Right lobe of liver (tissue), 6 donors: Measurements from ENCODE around the gene YEATS4. TPM values are rescaled to one million over a fixed set of nuclear protein-coding genes. Genes with fewer than 3 reads are reported as not detected.

Experiments
- ATAC-seq, 4 donors: fragments of 200-7000 bp; cut with Tn5 transposase; one replicate each; pipeline ENCODE4 v1.9.1; 2020; ENCODE audit warnings: mild to moderate bottlenecking in 4 of 4, moderate library complexity in 4 of 4
- DNase-seq, 3 donors: peaks; one replicate each; pipeline ENCODE4 v3.0.0-alpha.2; 2020
- H3K27ac ChIP-seq, 3 donors: fragments of 200-600 bp; one replicate each; pipeline ENCODE4 v1.8.0; 2022
- H3K27me3 ChIP-seq, 2 donors: fragments of 200-600 bp; one replicate each; pipeline ENCODE4 v1.8.0; 2022
- H3K36me3 ChIP-seq, 4 donors: fragments of 200-600 bp; sonication (generic) in 1 of 4; one replicate each; pipeline versions ENCODE4 v1.5.1 to v1.8.0; 2017 to 2022; ENCODE audit warnings: control low read depth in 1 of 4
- H3K4me1 ChIP-seq, 4 donors: fragments of 200-600 bp; sonication (generic) in 1 of 4; one replicate each; pipeline versions ENCODE4 v1.5.1 to v1.8.0; 2017 to 2022; ENCODE audit warnings: control low read depth in 1 of 4
- H3K4me3 ChIP-seq, 3 donors: fragments of 200-600 bp; one replicate each; pipeline ENCODE4 v1.8.0; 2022
- H3K9me3 ChIP-seq, 4 donors: fragments of 200-600 bp; sonication (generic) in 1 of 4; one replicate each; pipeline versions ENCODE4 v1.5.1 to v1.8.0; 2017 to 2022; ENCODE audit warnings: control low read depth in 1 of 4
- CTCF ChIP-seq, 4 donors: fragments of 200-600 bp in 3 of 4; fragments of 450-650 bp in 1 of 4; IDR thresholded peaks; one replicate each; pipeline versions ENCODE4 v1.5.1 to v1.8.0; 2016 to 2022; ENCODE audit warnings: antibody characterized with exemption in 4 of 4, mild to moderate bottlenecking in 2 of 4
- POLR2A ChIP-seq: fragments of 450-650 bp; IDR thresholded peaks from one replicate; pipeline ENCODE4 v1.6.1; 2017; ENCODE audit warnings: antibody characterized with exemption, mild to moderate bottlenecking
- WGBS: methylation state at CpG from one replicate; pipeline ENCODE4 v1.1.6; 2018; ENCODE audit warnings: low coverage, low lambda C conversion rate; ENCODE audit not compliant: insufficient coverage; ENCODE audit errors: missing lambda C conversion rate; 5-methylcytosine and 5-hydroxymethylcytosine counted together
- intact Hi-C, 2 donors: fragments of 100-400 bp; cut with DNase I; formaldehyde crosslinking; loops; one replicate each; pipeline versions ENCODE4 v1.11.2 to v1.14.1; 2022
- total RNA-seq, 6 experiments: library from RNA; depleted of rRNA in 2 of 6; stranded (reverse); fragments of >200 nt in 2 of 6; fragmentation: NEBNext Ultra II Directional in 3 of 6; extraction: Animal tissue kit (Norgen Biotek cat#: 25700) in 3 of 6; gene quantifications; one replicate each; pipeline versions ENCODE4 v1.1.0 to v1.2.4, GENCODE V29; 2016 to 2023
- donor health status: DM: no; HTN: yes; CAD: no.
- donor health status: DM: no; HTN: no; CAD: no.
- donor health status: DM: no; HTN: no; CAD: no.
- donor health status: DM: no; HTN: yes; CAD: no.
- donor health status: DM: no; HTN: yes; CAD: no.

Gene YEATS4
- total RNA-seq, 6 experiments from 2014 or later: 2.9 to 17.3 (median 5.8) TPM

DNA sequence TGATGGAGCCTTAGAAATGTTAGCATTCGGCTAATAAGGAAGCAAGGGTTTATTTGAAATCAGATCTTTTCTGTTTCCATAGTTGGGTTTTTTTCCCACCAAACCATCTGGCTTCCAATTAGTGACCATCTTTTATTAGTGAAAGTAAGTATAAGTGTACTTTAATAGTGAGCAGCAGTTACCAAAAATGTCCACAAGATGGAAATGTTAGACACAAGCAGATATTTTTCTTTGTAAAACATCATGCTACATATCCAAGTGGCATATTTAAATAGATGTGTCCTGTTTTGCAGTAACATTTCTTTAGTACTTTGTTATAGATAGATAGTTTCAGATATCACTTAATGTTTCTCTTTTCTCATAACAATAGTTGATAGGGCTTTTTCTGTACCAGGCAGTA, 28.8 kb downstream of the YEATS4 start:
- no peak overlapping the region for H3K27ac ChIP-seq
- no peaks in the 10 kb centered on the region for H3K36me3 ChIP-seq
- no peaks in the 10 kb centered on the region for H3K4me1 ChIP-seq
- no peaks in the 10 kb centered on the region for H3K9me3 ChIP-seq
- peak; percentile 61 to 78 (median 64) for ATAC-seq
- DNase-seq: no peak
- WGBS: 64% methylated on average over 1 of the region's 1 CpG
- no peaks in the 10 kb centered on the region for H3K27me3 ChIP-seq
- TF ChIP-seq POLR2A (no peak), CTCF (IDR thresholded peaks at IDR 0.05) (peak; percentile 55 to 66 (median 61))
- intact Hi-C loops: no loop called here
- no peak overlapping the region for H3K4me3 ChIP-seq

DNA sequence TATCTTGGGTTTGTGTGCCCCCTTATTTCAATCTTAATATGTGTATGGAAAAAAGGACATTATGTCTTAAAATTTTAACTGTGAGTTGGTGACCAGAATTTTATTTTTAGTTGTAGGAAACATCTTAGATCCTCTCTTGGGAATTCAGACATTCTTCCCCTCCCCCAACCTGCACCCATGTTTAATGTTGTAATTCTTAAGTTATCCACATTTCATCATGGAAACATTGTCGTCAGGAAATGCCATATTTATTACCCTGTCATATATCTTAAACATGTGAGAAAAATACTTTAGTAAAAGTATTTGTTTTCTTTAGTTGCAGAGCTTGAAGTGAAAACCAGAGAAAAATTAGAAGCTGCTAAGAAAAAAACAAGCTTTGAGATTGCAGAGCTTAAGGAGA, 30.3 kb downstream of the YEATS4 start:
- DNase-seq (no peak), ATAC-seq (no peak)
- Histone ChIP-seq H3K9me3 (no peaks in the 10 kb centered on the region), H3K27me3 (no peaks in the 10 kb centered on the region), H3K4me3 (no peak overlapping the region), H3K36me3 (no peaks in the 10 kb centered on the region), H3K4me1 (no peaks in the 10 kb centered on the region), H3K27ac (no peak overlapping the region)
- intact Hi-C loops: no loop called here
- WGBS: 44% methylated on average over 1 of the region's 1 CpG
- TF ChIP-seq POLR2A: no peak
- no peak for TF ChIP-seq CTCF (IDR thresholded peaks at IDR 0.05)

DNA sequence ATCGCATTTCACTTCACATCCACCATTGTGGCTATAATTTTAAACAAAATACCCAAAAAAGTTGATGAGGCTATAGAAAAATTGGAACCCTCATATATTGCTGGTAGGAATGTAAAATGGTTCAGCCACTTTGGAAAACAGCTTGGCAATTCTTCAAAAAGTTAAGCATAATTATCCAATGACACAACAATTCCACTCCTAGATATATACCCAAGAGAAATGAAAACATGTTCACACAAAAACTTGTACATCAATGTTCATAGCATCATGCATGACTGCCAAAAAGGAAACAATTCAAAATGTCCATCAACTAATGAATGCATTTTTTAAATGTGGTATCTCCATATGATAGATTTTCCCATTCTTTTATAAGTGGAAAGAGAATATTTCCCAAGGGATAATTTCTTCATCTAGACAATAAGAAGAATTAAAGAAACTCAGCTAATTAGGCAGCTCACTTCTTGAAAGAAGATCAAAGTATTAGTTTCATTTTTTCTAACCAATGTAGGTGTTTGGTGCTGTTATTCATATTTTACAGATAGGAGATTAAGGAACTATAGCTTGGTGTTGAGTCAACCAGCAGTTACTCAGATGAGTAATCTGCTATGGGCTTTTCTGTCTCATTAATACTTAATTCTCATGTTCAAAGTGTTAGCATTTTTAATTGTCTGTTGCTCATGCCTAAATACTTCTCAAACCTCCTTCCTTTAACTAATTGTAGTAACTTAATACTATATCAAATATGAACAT, 32.8 kb downstream of the YEATS4 start:
- DNase-seq (no peak), ATAC-seq (no peak)
- H3K36me3 ChIP-seq: no peaks in the 10 kb centered on the region
- H3K4me3 ChIP-seq: no peak overlapping the region
- H3K27me3 ChIP-seq: no peaks in the 10 kb centered on the region
- H3K4me1 ChIP-seq: no peaks in the 10 kb centered on the region
- WGBS: 100% methylated on average over 1 of the region's 1 CpG
- intact Hi-C loops: no loop called here
- no peak for TF ChIP-seq CTCF (IDR thresholded peaks at IDR 0.05)
- no peak for TF ChIP-seq POLR2A
- H3K27ac ChIP-seq: no peak overlapping the region
- no peaks in the 10 kb centered on the region for H3K9me3 ChIP-seq

DNA sequence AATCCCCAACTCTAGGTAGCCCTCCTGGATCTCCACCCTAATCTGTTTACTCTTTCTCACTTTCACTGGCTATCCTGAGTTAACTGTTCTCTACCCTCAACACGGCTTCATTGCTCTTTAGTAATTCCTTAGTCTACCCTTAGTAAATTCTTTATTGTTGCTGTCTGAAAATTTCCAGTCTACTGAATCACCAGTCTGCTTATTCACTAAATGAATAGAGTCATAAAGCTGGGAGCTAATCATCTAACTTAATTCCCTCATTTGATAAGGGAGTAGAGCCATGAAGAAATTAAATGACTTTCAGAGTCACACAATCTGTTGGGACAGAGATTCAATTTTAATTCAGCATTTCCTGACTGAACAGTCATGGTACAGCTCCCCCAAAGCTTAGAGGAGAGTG, 36.5 kb downstream of the YEATS4 start:
- Histone ChIP-seq H3K27ac (no peak overlapping the region), H3K27me3 (no peaks in the 10 kb centered on the region), H3K4me3 (no peak overlapping the region), H3K36me3 (no peaks in the 10 kb centered on the region), H3K9me3 (no peaks in the 10 kb centered on the region), H3K4me1 (no peaks in the 10 kb centered on the region)
- DNase-seq (no peak), ATAC-seq (no peak)
- intact Hi-C loops: no loop called here
- TF ChIP-seq CTCF (IDR thresholded peaks at IDR 0.05) (no peak), POLR2A (no peak)
- 61% methylated on average over 1 of the region's 1 CpG for WGBS
